H1 (cell line): ENCODE results near the gene GSK3B. TPM values are rescaled to one million over a fixed set of nuclear protein-coding genes. Genes with fewer than 3 reads are reported as not detected.

ENCODE experiments used
- CTBP2 ChIP-seq: IDR thresholded peaks from 2 replicates; pipeline ENCODE4 v1.7.0; 2011; ENCODE audit warnings: borderline replicate concordance, mild to moderate bottlenecking, moderate library complexity, mixed read lengths, low read length; ENCODE audit not compliant: insufficient read depth, insufficient read length
- NRF1 ChIP-seq: IDR thresholded peaks from 2 replicates; pipeline ENCODE4 v1.6.1; 2011; ENCODE audit warnings: mild to moderate bottlenecking, low read depth, low read length, improper control_type of control experiment
- POLR2A ChIP-seq, 2 experiments: IDR thresholded peaks; 1 replicate in 1 of 2; 2 replicates in 1 of 2; pipeline ENCODE4 v1.6.1; 2011; ENCODE audit warnings: low read depth in 2 of 2, low read length in 2 of 2, mild to moderate bottlenecking in 2 of 2; ENCODE audit errors: control extremely low read depth in 1 of 2
- SIRT6 ChIP-seq: IDR thresholded peaks from one replicate; pipeline ENCODE4 v1.7.1; 2012; ENCODE audit warnings: low read length, inconsistent platforms
- TEAD4 ChIP-seq: IDR thresholded peaks from 2 replicates; pipeline ENCODE4 v1.6.1; 2012; ENCODE audit warnings: low read depth, low read length, inconsistent platforms, mixed read lengths
- polyA plus RNA-seq, 7 experiments: library from polyadenylated mRNA; depleted of rRNA in 3 of 7; stranded (reverse) in 5 of 7; unstranded in 2 of 7; fragments of >200 nt in 5 of 7; fragments of 200-250 nt in 2 of 7; gene quantifications; 1 replicate in 5 of 7; 2 replicates in 1 of 7; 4 replicates in 1 of 7; pipeline versions ENCODE4 v1.2.1 to v1.2.3, GENCODE V29; 2011 to 2013; ENCODE audit warnings: missing spikeins in 2 of 7, mixed read lengths in 2 of 7
- total RNA-seq: library from RNA; stranded (reverse); fragmentation: NEBNext Ultra II Directional; extraction: Animal tissue kit (Norgen Biotek cat#: 25700); gene quantifications from 2 replicates; pipeline ENCODE4 v1.2.1, GENCODE V29; 2021

Gene GSK3B
- total and polyA plus RNA-seq, 2 of the 8 experiments (the other 6 are each of a cell fraction or from before 2014, with no cell fraction given): 24.2 to 50.7 TPM

- no peak for TF ChIP-seq TEAD4
- no peak for TF ChIP-seq CTBP2
- no peak for TF ChIP-seq SIRT6
- TF ChIP-seq NRF1: no peak
- no peak for TF ChIP-seq POLR2A (IDR thresholded peaks at IDR 0.05; ENCODE audit: control extremely low read depth in 1 of 2, low read depth in 2 of 2, low read length in 2 of 2)
Measured at GRCh38 chr3:119834754-119835370, 259.4 kb downstream of the GSK3B start (continued).
